CD14-positive monocyte (primary cell): ENCODE data around the gene NDFIP1. TPM values are rescaled to one million over a fixed set of nuclear protein-coding genes. Genes with fewer than 3 reads are reported as not detected.

Experiments
- DNase-seq, 3 donors: peaks; one replicate each; pipeline ENCODE4 v3.0.0-alpha.2; 2011 to 2022
- H2AFZ ChIP-seq: 2 replicates; pipeline ENCODE4 v1.6.0; 2012; ENCODE audit warnings: mild to moderate bottlenecking, low read depth, low read length, inconsistent platforms; ENCODE audit not compliant: insufficient read depth, poor library complexity, severe bottlenecking
- H3K27ac ChIP-seq, 2 donors: 1 replicate in 1 of 2; 2 replicates in 1 of 2; pipeline ENCODE4 v1.5.1; 2012 to 2013; ENCODE audit warnings: low read length in 2 of 2, control low read depth in 1 of 2, inconsistent platforms in 1 of 2, low read depth in 1 of 2, mild to moderate bottlenecking in 1 of 2
- H3K27me3 ChIP-seq, 2 donors: one replicate each; pipeline versions ENCODE4 v1.6.0 to v1.6.1; 2011 to 2013; ENCODE audit warnings: low read length in 2 of 2; ENCODE audit not compliant: control insufficient read depth in 2 of 2, insufficient read depth in 2 of 2
- H3K36me3 ChIP-seq, 2 donors: replicated peaks in 1 of 2; 1 replicate in 1 of 2; 2 replicates in 1 of 2; pipeline versions ENCODE4 v1.5.1 to v1.6.1; 2012 to 2013; ENCODE audit warnings: low read length in 2 of 2, control low read depth in 1 of 2, inconsistent platforms in 1 of 2, mild to moderate bottlenecking in 1 of 2; ENCODE audit not compliant: insufficient read depth in 2 of 2, control insufficient read depth in 1 of 2
- H3K4me1 ChIP-seq, 2 donors: 1 replicate in 1 of 2; 2 replicates in 1 of 2; pipeline versions ENCODE4 v1.5.1 to v1.6.1; 2012 to 2013; ENCODE audit warnings: low read length in 2 of 2, control low read depth in 1 of 2, inconsistent platforms in 1 of 2, mild to moderate bottlenecking in 1 of 2, moderate library complexity in 1 of 2; ENCODE audit not compliant: insufficient read depth in 2 of 2, control insufficient read depth in 1 of 2
- H3K4me2 ChIP-seq: replicated peaks from 2 replicates; pipeline ENCODE3; 2012; ENCODE audit warnings: low read length, moderate library complexity, mild to moderate bottlenecking; ENCODE audit not compliant: poor library complexity, severe bottlenecking; ENCODE audit errors: extremely low read depth
- H3K4me3 ChIP-seq, 3 experiments: fragments of 200-600 bp in 1 of 3; sonication (generic) in 1 of 3; replicated peaks in 1 of 3; 1 replicate in 2 of 3; 2 replicates in 1 of 3; pipeline ENCODE4 v1.5.1; 2011 to 2013; ENCODE audit warnings: low read length in 3 of 3, mild to moderate bottlenecking in 3 of 3, control low read depth in 2 of 3, low read depth in 2 of 3, inconsistent platforms in 1 of 3, moderate library complexity in 1 of 3
- H3K79me2 ChIP-seq: 2 replicates; pipeline ENCODE4 v1.6.0; 2012; ENCODE audit warnings: mild to moderate bottlenecking, control low read depth, inconsistent platforms, low read length, moderate library complexity; ENCODE audit not compliant: insufficient read depth
- H3K9ac ChIP-seq: 2 replicates; pipeline ENCODE4 v1.6.0; 2017; ENCODE audit warnings: low read length, mild to moderate bottlenecking; ENCODE audit not compliant: insufficient read depth, poor library complexity, severe bottlenecking
- H3K9me3 ChIP-seq, 2 donors: replicated peaks in 1 of 2; 1 replicate in 1 of 2; 2 replicates in 1 of 2; pipeline versions ENCODE4 v1.5.1 to v1.6.1; 2012 to 2013; ENCODE audit warnings: low read length in 2 of 2, control low read depth in 1 of 2; ENCODE audit not compliant: control insufficient read depth in 1 of 2, insufficient read depth in 1 of 2
- H4K20me1 ChIP-seq: 2 replicates; pipeline ENCODE4 v1.6.0; 2012; ENCODE audit warnings: mild to moderate bottlenecking, low read length, control low read depth, moderate library complexity; ENCODE audit not compliant: insufficient read depth
- H3K27ac Mint-ChIP-seq, 7 donors: one replicate each; pipeline ENCODE4 v1.8.0; 2020; ENCODE audit warnings: mild to moderate bottlenecking in 7 of 7, mixed read lengths in 7 of 7, moderate library complexity in 6 of 7, inconsistent platforms in 2 of 7
- H3K27me3 Mint-ChIP-seq, 3 donors: one replicate each; pipeline ENCODE4 v1.8.0; 2021 to 2022; ENCODE audit warnings: low read depth in 3 of 3, mild to moderate bottlenecking in 3 of 3, mixed read lengths in 3 of 3, moderate library complexity in 3 of 3, inconsistent platforms in 1 of 3
- H3K36me3 Mint-ChIP-seq, 2 donors: one replicate each; pipeline ENCODE4 v1.8.0; 2020; ENCODE audit warnings: mixed read lengths in 2 of 2, inconsistent platforms in 1 of 2, mild to moderate bottlenecking in 1 of 2
- H3K4me1 Mint-ChIP-seq: one replicate; pipeline ENCODE4 v1.8.0; 2020; ENCODE audit warnings: mild to moderate bottlenecking, mixed read lengths
- H3K4me3 Mint-ChIP-seq, 2 donors: one replicate each; pipeline ENCODE4 v1.8.0; 2020; ENCODE audit warnings: mild to moderate bottlenecking in 2 of 2, mixed read lengths in 2 of 2, moderate library complexity in 1 of 2
- H3K9me3 Mint-ChIP-seq, 7 donors: one replicate each; pipeline ENCODE4 v1.8.0; 2020 to 2022; ENCODE audit warnings: mixed read lengths in 7 of 7, mild to moderate bottlenecking in 6 of 7, moderate library complexity in 6 of 7, inconsistent platforms in 2 of 7
- WGBS: methylation state at CpG from one replicate; pipeline ENCODE4 v1.1.5; 2013; ENCODE audit warnings: missing lambda C conversion rate; ENCODE audit not compliant: insufficient coverage; 5-methylcytosine and 5-hydroxymethylcytosine counted together
- intact Hi-C, 2 donors: fragments of 100-400 bp; cut with micrococcal nuclease; formaldehyde crosslinking; loops; one replicate each; pipeline versions ENCODE4 v1.15.0 to v1.15.1; 2023
- polyA plus RNA-seq, 3 donors: library from polyadenylated mRNA; depleted of rRNA in 1 of 3; unstranded in 2 of 3; stranded (reverse) in 1 of 3; fragments of 300-500 nt in 2 of 3; fragments of >200 nt in 1 of 3; fragmentation: Illumina TruSeq in 2 of 3; gene quantifications; 1 replicate in 2 of 3; 2 replicates in 1 of 3; pipeline ENCODE4 v1.2.3, GENCODE V29; 2012 to 2021
- TF ChIP-seq, protein P1 (sequence below): fragments of 200-600 bp; IDR thresholded peaks from one replicate; pipeline ENCODE4 v1.8.0; 2022; ENCODE audit warnings: antibody characterized with exemption, mild to moderate bottlenecking

The NDFIP1 gene
- polyA plus RNA-seq, 3 donors = 18.4 to 44.4 (median 44.0) TPM

DNA sequence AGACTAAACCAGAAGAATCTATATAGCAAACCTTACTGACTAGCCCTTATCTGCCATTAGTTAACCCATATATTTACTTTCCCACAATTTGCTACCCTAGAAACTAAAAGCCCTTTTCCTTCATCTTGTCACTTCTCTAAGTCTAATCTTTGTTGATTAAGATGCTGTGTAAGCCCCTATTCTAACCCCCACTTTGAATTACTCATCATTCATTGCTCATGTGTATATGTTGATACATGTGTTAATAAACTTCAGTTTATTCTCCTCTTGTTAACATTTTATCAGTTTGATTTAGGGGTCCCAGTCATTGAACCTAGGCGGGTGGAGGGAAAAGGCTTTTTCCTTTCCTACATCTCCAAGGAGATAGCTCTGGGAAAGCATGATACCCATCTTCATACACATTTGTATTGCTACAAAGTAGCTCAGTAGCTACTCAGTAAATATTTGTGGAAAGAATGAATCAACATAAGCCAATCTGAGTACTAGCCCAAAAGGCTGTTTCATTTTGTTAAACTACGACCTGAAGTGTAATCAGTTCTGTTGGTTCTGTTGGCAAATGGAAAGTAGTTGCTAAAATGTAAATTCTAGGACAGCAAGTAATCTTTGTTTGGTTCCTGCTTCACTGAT, 35.1 kb upstream of the NDFIP1 start:
- Mint-ChIP-seq H3K27ac (no peak overlapping the region), H3K4me1 (peaks cover 6% of the 10 kb centered on the region), H3K36me3 (no peaks in the 10 kb centered on the region), H3K9me3 (peaks cover 0 to 7% (median 2%) of the 10 kb centered on the region in 7 donors), H3K27me3 (peaks cover 4 to 11% (median 7%) of the 10 kb centered on the region in 3 donors), H3K4me3 (no peak overlapping the region)
- no peaks in the 10 kb centered on the region for H4K20me1 ChIP-seq
- peaks cover 3 to 6% of the 10 kb centered on the region in 2 donors for H3K4me1 ChIP-seq
- no peaks in the 10 kb centered on the region for H3K36me3 ChIP-seq
- H3K4me2 ChIP-seq = no peak overlapping the region
- intact Hi-C loops = no loop called here
- H3K27ac ChIP-seq = no peak overlapping the region
- no peak overlapping the region for H2AFZ ChIP-seq
- no peak overlapping the region for H3K4me3 ChIP-seq
- H3K9ac ChIP-seq = no peak overlapping the region
- TF ChIP-seq, protein P1, sequence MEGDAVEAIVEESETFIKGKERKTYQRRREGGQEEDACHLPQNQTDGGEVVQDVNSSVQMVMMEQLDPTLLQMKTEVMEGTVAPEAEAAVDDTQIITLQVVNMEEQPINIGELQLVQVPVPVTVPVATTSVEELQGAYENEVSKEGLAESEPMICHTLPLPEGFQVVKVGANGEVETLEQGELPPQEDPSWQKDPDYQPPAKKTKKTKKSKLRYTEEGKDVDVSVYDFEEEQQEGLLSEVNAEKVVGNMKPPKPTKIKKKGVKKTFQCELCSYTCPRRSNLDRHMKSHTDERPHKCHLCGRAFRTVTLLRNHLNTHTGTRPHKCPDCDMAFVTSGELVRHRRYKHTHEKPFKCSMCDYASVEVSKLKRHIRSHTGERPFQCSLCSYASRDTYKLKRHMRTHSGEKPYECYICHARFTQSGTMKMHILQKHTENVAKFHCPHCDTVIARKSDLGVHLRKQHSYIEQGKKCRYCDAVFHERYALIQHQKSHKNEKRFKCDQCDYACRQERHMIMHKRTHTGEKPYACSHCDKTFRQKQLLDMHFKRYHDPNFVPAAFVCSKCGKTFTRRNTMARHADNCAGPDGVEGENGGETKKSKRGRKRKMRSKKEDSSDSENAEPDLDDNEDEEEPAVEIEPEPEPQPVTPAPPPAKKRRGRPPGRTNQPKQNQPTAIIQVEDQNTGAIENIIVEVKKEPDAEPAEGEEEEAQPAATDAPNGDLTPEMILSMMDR = no peak
- no peak for DNase-seq
- H3K9me3 ChIP-seq = no peaks in the 10 kb centered on the region
- no peaks in the 10 kb centered on the region for H3K27me3 ChIP-seq
- 100% methylated on average over 1 of the region's 2 CpGs for WGBS
- H3K79me2 ChIP-seq = no peaks in the 10 kb centered on the region

DNA sequence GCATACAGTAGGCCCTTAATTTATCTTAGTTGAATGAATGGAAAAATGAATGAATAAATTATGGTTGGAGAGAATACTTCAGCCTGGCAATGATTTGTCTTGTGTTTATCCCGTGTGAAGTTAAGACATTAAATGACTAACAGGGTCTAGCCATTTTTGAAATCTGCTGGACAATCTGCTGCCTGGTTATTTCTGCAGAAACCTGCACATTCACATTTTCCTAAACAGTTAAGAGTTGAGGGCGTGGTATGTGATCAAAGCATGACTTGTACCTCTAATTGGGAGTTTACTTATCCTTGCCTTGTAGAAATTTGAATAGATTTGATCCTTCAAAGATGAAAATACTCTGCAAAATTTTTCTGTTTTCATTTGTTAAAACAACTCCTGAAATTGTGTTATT, 34.6 kb upstream of the NDFIP1 start:
- Histone ChIP-seq H3K36me3 (no peaks in the 10 kb centered on the region), H3K9me3 (no peaks in the 10 kb centered on the region), H3K4me3 (no peak overlapping the region), H3K27me3 (no peaks in the 10 kb centered on the region), H3K9ac (no peak overlapping the region), H3K27ac (no peak overlapping the region), H2AFZ (no peak overlapping the region), H3K4me1 (peaks cover 3 to 6% of the 10 kb centered on the region in 2 donors), H3K79me2 (no peaks in the 10 kb centered on the region), H3K4me2 (no peak overlapping the region), H4K20me1 (no peaks in the 10 kb centered on the region)
- Mint-ChIP-seq H3K9me3 (peaks cover 0 to 7% (median 2%) of the 10 kb centered on the region in 7 donors), H3K27me3 (peaks cover 0 to 11% (median 7%) of the 10 kb centered on the region in 3 donors), H3K27ac (no peak overlapping the region), H3K4me1 (peaks cover 6% of the 10 kb centered on the region), H3K4me3 (no peak overlapping the region), H3K36me3 (no peaks in the 10 kb centered on the region)
- TF ChIP-seq, protein P1 = no peak
- no peak for DNase-seq
- no CpG with 5 or more reads among the region's 2 CpGs for WGBS
- intact Hi-C loops = no loop called here
